Panc1 (cell line): ENCODE measurements around the gene RHEB. TPM values are rescaled to one million over a fixed set of nuclear protein-coding genes. Genes with fewer than 3 reads are reported as not detected.
A peak's percentile ranks its signal among the peaks of the same experiment; 100 is the strongest.

Experiments
- ATAC-seq: fragments of 200-7000 bp; cut with Tn5 transposase; 2 replicates; pipeline ENCODE4 v1.9.1; 2020; ENCODE audit warnings: mild to moderate bottlenecking, moderate library complexity
- BruUV-seq: library from RNA; stranded (reverse); fragments of 400-500 nt; replicated peaks from 2 replicates; lab custom pipeline; 2021; lab: Mats Ljungman, UMichigan
- CTCF ChIA-PET: fragments of 300-600 bp; sonication (Branson Sonifier 250); formaldehyde crosslinking; loops from one replicate; lab custom pipeline; 2022; ENCODE audit warnings: antibody characterized with exemption; lab: Charles Lee
- POLR2A ChIA-PET: fragments of 300-600 bp; sonication (Branson Sonifier 250); formaldehyde crosslinking; loops from one replicate; lab custom pipeline; 2022; ENCODE audit warnings: antibody characterized with exemption; lab: Charles Lee
- DNase-seq: peaks from one replicate; pipeline ENCODE4 v3.0.0-alpha.2; 2010; ENCODE audit warnings: low read depth, low spot score
- H3K27ac ChIP-seq: 2 replicates; pipeline ENCODE4 v1.5.1; 2011; ENCODE audit warnings: mild to moderate bottlenecking, low read length, inconsistent platforms
- H3K27me3 ChIP-seq: fragments of 200-500 bp; sonication (Bioruptor generic); 2 replicates; pipeline ENCODE4 v1.6.0; 2014; ENCODE audit warnings: low read length, inconsistent platforms; ENCODE audit not compliant: control insufficient read depth, insufficient read depth
- H3K36me3 ChIP-seq: fragments of 200-500 bp; sonication (Bioruptor generic); 2 replicates; pipeline ENCODE4 v1.5.1; 2014; ENCODE audit warnings: inconsistent platforms, mild to moderate bottlenecking, low read length, moderate library complexity; ENCODE audit not compliant: control insufficient read depth, insufficient read depth
- H3K4me1 ChIP-seq: 2 replicates; pipeline ENCODE4 v1.5.1; 2011; ENCODE audit warnings: inconsistent platforms, mild to moderate bottlenecking, low read length, moderate library complexity; ENCODE audit not compliant: control insufficient read depth, insufficient read depth
- H3K4me3 ChIP-seq, 2 experiments: 2 replicates each; pipeline ENCODE4 v1.5.1; 2011 to 2012; ENCODE audit warnings: low read depth in 2 of 2, low read length in 2 of 2, mild to moderate bottlenecking in 2 of 2, inconsistent platforms in 1 of 2, moderate library complexity in 1 of 2
- H3K9me3 ChIP-seq: fragments of 200-500 bp; sonication (Bioruptor generic); 2 replicates; pipeline ENCODE4 v1.5.1; 2014; ENCODE audit warnings: low read depth, mild to moderate bottlenecking, inconsistent platforms, low read length, moderate library complexity; ENCODE audit not compliant: control insufficient read depth, insufficient read depth
- POLR2AphosphoS5 ChIP-seq: IDR thresholded peaks from 2 replicates; pipeline ENCODE4 v1.6.1; 2012; ENCODE audit warnings: mild to moderate bottlenecking, low read depth, low read length, moderate library complexity
- SIN3A ChIP-seq: IDR thresholded peaks from 2 replicates; pipeline ENCODE4 v1.6.1; 2012; ENCODE audit warnings: low read depth, mild to moderate bottlenecking, low read length, moderate library complexity, borderline replicate concordance; ENCODE audit not compliant: insufficient read depth
- TCF7L2 ChIP-seq: IDR thresholded peaks from 2 replicates; pipeline ENCODE4 v1.6.1; 2011; ENCODE audit warnings: mild to moderate bottlenecking, low read depth, low read length, inconsistent platforms
- in situ Hi-C: cut with HindIII; loops from 2 replicates; pipeline ENCODE4 v1.10.0; 2016; ENCODE audit warnings: low sequenced_read_pairs, low pct_unique_long_range_greater_than_20kb
- intact Hi-C: fragments of 100-400 bp; cut with micrococcal nuclease; formaldehyde crosslinking; loops from one replicate; pipeline ENCODE4 v1.10.0; 2022; ENCODE audit not compliant: unreplicated experiment
- total RNA-seq: library from RNA; stranded (reverse); gene quantifications from one replicate; pipeline ENCODE4 v1.2.1, GENCODE V29; 2021; ENCODE audit not compliant: unreplicated experiment
- TF ChIP-seq, protein P1 (sequence below), 2 experiments: IDR thresholded peaks; 2 replicates each; pipeline ENCODE4 v1.6.1; 2011 to 2012; ENCODE audit warnings: low read depth in 2 of 2, control low read depth in 1 of 2, low read length in 1 of 2, mild to moderate bottlenecking in 1 of 2, moderate library complexity in 1 of 2; ENCODE audit not compliant: insufficient read depth in 1 of 2
- TF ChIP-seq, protein P2 (sequence below): fragments of 450-650 bp; IDR thresholded peaks from 2 replicates; pipeline ENCODE4 v1.5.1; 2017; ENCODE audit warnings: mild to moderate bottlenecking

The RHEB gene
- total RNA-seq, 1 experiment from 2014 or later: 259 TPM

DNA sequence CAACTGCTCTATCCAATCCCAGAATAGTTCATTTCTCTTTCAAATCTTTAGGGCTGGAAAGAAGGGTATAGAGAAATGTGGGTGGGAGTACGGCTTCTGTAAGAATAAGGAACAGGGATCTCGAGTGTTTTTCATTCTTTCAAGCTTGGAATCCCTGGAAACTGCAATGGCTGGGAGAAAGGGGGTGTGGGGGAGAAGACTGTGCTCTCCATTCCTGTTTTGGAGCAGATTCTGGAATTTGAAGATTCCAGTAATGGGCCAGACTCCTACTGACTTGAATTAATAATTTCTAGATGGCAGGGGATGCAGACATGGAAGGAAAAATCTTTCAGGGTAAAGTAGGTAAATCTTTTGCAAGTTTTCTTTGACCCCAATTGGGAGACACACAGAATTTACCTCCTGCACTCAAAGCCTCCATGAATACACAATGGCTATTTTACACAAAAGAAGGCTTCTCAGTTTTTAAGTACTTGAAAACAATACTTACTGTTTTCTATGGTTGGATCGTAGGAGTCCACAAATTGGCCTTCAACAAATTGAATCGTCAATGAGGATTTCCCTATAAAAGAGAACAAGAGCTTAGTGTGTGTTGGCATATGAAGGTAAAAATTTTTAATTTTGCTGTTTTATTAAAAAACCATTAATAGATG is 29.1 kb downstream of the RHEB start:
- BruUV-seq: no TSS peak
- no peaks in the 10 kb centered on the region for H3K9me3 ChIP-seq
- DNase-seq (no peak), ATAC-seq (no peak)
- peaks cover 41% of the 10 kb centered on the region for H3K36me3 ChIP-seq
- TF ChIP-seq SIN3A: no peak
- no peak for TF ChIP-seq POLR2AphosphoS5
- no peak for TF ChIP-seq TCF7L2
- TF ChIP-seq, protein P1, sequence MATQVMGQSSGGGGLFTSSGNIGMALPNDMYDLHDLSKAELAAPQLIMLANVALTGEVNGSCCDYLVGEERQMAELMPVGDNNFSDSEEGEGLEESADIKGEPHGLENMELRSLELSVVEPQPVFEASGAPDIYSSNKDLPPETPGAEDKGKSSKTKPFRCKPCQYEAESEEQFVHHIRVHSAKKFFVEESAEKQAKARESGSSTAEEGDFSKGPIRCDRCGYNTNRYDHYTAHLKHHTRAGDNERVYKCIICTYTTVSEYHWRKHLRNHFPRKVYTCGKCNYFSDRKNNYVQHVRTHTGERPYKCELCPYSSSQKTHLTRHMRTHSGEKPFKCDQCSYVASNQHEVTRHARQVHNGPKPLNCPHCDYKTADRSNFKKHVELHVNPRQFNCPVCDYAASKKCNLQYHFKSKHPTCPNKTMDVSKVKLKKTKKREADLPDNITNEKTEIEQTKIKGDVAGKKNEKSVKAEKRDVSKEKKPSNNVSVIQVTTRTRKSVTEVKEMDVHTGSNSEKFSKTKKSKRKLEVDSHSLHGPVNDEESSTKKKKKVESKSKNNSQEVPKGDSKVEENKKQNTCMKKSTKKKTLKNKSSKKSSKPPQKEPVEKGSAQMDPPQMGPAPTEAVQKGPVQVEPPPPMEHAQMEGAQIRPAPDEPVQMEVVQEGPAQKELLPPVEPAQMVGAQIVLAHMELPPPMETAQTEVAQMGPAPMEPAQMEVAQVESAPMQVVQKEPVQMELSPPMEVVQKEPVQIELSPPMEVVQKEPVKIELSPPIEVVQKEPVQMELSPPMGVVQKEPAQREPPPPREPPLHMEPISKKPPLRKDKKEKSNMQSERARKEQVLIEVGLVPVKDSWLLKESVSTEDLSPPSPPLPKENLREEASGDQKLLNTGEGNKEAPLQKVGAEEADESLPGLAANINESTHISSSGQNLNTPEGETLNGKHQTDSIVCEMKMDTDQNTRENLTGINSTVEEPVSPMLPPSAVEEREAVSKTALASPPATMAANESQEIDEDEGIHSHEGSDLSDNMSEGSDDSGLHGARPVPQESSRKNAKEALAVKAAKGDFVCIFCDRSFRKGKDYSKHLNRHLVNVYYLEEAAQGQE (IDR thresholded peaks at IDR 0.05; ENCODE audit: insufficient read depth in 1 of 2, low read depth in 2 of 2, low read length in 1 of 2): no peak
- TF ChIP-seq, protein P2, sequence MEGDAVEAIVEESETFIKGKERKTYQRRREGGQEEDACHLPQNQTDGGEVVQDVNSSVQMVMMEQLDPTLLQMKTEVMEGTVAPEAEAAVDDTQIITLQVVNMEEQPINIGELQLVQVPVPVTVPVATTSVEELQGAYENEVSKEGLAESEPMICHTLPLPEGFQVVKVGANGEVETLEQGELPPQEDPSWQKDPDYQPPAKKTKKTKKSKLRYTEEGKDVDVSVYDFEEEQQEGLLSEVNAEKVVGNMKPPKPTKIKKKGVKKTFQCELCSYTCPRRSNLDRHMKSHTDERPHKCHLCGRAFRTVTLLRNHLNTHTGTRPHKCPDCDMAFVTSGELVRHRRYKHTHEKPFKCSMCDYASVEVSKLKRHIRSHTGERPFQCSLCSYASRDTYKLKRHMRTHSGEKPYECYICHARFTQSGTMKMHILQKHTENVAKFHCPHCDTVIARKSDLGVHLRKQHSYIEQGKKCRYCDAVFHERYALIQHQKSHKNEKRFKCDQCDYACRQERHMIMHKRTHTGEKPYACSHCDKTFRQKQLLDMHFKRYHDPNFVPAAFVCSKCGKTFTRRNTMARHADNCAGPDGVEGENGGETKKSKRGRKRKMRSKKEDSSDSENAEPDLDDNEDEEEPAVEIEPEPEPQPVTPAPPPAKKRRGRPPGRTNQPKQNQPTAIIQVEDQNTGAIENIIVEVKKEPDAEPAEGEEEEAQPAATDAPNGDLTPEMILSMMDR: no peak
- in situ Hi-C loops: no loop called here
- CTCF ChIA-PET: no interaction called here
- intact Hi-C loops: no loop called here
- H3K4me1 ChIP-seq: peaks cover 50% of the 10 kb centered on the region
- 0 out of 2 replicates have a peak overlapping the region, but pooled peaks have one; percentile 5 for H3K27ac ChIP-seq
- H3K27me3 ChIP-seq: no peaks in the 10 kb centered on the region
- no peak overlapping the region for H3K4me3 ChIP-seq
- POLR2A ChIA-PET: interaction anchor here (1.2 kb wide), 1 partner anchor 8 kb away, joined by 3 read pairs; no protein-coding TSS in a partner anchor

DNA sequence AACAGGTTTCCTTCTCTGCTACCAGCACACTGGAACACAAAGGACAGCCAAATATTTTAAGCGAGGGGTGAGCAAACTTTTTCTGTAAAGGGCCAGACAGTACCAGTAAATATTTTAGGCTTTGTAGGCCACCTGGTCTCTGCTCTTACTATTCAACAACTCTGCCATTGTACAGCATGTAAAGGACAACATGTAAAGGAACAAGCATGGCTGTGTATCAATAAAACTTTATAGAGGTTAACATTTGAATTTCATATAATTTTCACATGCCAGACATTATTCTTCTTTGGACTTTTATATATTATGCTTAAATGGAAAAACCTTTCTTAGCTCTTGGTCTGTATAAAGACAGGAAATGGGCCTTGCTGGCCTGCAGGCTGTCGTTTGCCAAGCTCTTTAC is 30.2 kb downstream of the RHEB start:
- Histone ChIP-seq H3K4me3 (no peak overlapping the region), H3K4me1 (peaks cover 40% of the 10 kb centered on the region), H3K36me3 (peaks cover 50% of the 10 kb centered on the region), H3K27ac (peak overlapping the region; percentile 37; the same call in 1 of the 2 replicates), H3K27me3 (no peaks in the 10 kb centered on the region), H3K9me3 (no peaks in the 10 kb centered on the region)
- DNase-seq (no peak), ATAC-seq (no peak)
- POLR2A ChIA-PET: no interaction called here
- CTCF ChIA-PET: no interaction called here
- no TSS peak for BruUV-seq
- in situ Hi-C loops: no loop called here
- intact Hi-C loops: no loop called here
- TF ChIP-seq POLR2AphosphoS5 (no peak), SIN3A (no peak), TCF7L2 (no peak)
- TF ChIP-seq, protein P2: no peak
- TF ChIP-seq, protein P1 (IDR thresholded peaks at IDR 0.05; ENCODE audit: insufficient read depth in 1 of 2, low read depth in 2 of 2, low read length in 1 of 2): no peak
